ENCODE data around the gene PSEN1. TPM values are rescaled to one million over a fixed set of nuclear protein-coding genes. Genes with fewer than 3 reads are reported as not detected.

Gene PSEN1
- total RNA-seq, 4 donors from 2014 or later, result 21.4 to 49.0 (median 24.5) TPM

DNA sequence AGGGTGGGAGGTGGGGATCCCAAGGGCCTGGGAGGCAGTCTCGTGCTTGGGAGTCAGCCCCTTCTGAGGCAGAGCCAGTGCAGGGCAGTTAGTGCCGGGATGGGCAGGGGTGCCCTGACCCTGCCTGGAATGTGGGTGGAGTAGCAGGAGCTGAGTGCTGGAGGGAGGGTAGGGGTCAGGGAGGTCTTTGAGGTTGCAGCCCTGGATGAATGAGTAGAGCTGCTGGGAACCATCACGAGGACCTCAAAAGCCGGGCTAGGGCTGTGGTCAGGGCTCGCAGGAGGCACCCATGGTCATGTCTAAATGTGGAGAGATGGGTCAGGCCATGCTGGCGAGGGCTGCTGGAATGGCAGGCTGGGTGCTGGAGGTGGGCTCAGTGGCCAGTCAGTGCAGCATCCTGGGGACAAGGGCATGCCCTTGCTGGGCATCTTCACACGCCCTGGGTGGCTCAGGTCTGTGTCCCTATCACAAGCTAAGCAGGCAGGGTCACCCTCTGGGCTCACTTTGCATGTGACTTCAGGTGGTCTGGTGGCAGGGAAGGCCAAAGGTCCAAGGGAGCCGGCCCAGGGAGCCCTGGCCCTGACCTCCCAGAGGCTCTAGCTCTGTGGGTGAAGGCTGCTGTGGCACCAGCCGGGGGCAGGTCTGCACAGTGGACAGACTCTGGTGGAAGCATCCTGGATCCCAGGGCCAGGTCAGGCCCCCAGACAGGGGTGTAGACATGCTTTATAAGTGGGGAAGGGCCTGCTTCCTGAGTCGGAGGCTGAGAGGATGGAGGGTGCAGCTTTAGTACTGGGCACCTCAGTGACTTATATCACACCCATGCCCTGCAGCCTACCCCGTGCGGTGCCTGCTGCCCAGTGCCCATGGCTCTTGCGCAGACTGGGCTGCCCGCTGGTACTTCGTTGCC lies 125.5 kb downstream of the PSEN1 start:
- ATAC-seq (no peak), DNase-seq (no peak)
- no peaks in the 10 kb centered on the region for H3K36me3 ChIP-seq
- intact Hi-C loops (cut with DNase I; ENCODE audit: low total_unique reads) (no loop called here), in situ Hi-C loops (cut with MboI; ENCODE audit: low sequenced_read_pairs in 4 of 4) (no loop called here)
- H3K4me3 ChIP-seq, result no peak overlapping the region
- TF ChIP-seq POLR2A (IDR thresholded peaks at IDR 0.05), result no peak
- TF ChIP-seq, protein P1, sequence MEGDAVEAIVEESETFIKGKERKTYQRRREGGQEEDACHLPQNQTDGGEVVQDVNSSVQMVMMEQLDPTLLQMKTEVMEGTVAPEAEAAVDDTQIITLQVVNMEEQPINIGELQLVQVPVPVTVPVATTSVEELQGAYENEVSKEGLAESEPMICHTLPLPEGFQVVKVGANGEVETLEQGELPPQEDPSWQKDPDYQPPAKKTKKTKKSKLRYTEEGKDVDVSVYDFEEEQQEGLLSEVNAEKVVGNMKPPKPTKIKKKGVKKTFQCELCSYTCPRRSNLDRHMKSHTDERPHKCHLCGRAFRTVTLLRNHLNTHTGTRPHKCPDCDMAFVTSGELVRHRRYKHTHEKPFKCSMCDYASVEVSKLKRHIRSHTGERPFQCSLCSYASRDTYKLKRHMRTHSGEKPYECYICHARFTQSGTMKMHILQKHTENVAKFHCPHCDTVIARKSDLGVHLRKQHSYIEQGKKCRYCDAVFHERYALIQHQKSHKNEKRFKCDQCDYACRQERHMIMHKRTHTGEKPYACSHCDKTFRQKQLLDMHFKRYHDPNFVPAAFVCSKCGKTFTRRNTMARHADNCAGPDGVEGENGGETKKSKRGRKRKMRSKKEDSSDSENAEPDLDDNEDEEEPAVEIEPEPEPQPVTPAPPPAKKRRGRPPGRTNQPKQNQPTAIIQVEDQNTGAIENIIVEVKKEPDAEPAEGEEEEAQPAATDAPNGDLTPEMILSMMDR (IDR thresholded peaks at IDR 0.05 in 4 of 5, conservative IDR thresholded peaks at IDR 0.05 in 1 of 5), result no peak
- no peaks in the 10 kb centered on the region for H3K27me3 ChIP-seq
- H3K4me1 ChIP-seq, result no peaks in the 10 kb centered on the region
- no peak overlapping the region for H3K27ac ChIP-seq
- no peaks in the 10 kb centered on the region for H3K9me3 ChIP-seq

DNA sequence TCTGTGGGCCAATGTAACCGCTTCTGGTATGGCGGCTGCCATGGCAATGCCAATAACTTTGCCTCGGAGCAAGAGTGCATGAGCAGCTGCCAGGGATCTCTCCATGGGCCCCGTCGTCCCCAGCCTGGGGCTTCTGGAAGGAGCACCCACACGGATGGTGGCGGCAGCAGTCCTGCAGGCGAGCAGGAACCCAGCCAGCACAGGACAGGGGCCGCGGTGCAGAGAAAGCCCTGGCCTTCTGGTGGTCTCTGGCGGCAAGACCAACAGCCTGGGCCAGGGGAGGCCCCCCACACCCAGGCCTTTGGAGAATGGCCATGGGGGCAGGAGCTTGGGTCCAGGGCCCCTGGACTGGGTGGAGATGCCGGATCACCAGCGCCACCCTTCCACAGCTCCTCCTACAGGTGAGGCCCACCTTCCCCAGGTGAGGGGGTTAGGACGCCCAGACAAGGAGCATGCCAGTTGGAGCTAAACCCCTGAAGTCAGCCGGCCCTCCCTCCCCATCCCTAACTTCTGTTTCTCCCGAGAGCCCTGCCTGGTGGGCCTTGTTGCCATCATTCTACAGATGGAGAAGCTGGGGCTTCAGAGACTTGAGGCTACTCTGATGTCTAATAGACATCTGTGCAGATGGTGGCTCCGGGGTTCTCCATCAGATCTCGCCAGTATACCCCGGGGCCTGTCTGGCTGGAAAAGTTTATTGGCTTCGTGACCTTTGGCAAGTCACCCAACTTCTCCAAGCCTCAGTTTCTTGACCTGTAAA lies 126.3 kb downstream of the PSEN1 start:
- in situ Hi-C loops (cut with MboI; ENCODE audit: low sequenced_read_pairs in 4 of 4) (no loop called here), intact Hi-C loops (cut with DNase I; ENCODE audit: low total_unique reads) (no loop called here)
- TF ChIP-seq, protein P1 (IDR thresholded peaks at IDR 0.05 in 4 of 5, conservative IDR thresholded peaks at IDR 0.05 in 1 of 5), result no peak
- TF ChIP-seq POLR2A (IDR thresholded peaks at IDR 0.05), result no peak
- Histone ChIP-seq H3K9me3 (no peaks in the 10 kb centered on the region), H3K4me1 (no peaks in the 10 kb centered on the region), H3K36me3 (no peaks in the 10 kb centered on the region), H3K4me3 (no peak overlapping the region), H3K27ac (no peak overlapping the region), H3K27me3 (no peaks in the 10 kb centered on the region)
- ATAC-seq, result no peak
- no peak for DNase-seq

DNA sequence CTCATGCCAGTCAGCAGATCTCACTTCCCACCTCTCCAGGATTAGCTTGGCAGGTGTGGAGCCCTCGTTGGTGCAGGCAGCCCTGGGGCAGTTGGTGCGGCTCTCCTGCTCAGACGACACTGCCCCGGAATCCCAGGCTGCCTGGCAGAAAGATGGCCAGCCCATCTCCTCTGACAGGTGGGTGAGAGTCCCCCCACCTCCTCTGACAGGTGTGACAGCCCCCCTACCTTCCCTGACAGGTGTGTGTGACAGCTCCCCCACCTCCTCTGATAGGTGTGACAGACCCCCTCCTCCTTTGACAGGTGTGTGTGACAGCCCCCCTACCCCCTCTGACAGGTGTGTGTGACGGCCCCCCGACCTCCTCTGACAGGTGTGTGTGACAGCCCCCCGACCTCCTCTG lies 127.3 kb downstream of the PSEN1 start:
- ATAC-seq, result no peak
- no peak for DNase-seq
- intact Hi-C loops (cut with DNase I; ENCODE audit: low total_unique reads) (no loop called here), in situ Hi-C loops (cut with MboI; ENCODE audit: low sequenced_read_pairs in 4 of 4) (no loop called here)
- Histone ChIP-seq H3K4me3 (no peak overlapping the region), H3K27me3 (no peaks in the 10 kb centered on the region), H3K9me3 (no peaks in the 10 kb centered on the region), H3K36me3 (no peaks in the 10 kb centered on the region), H3K27ac (no peak overlapping the region), H3K4me1 (no peaks in the 10 kb centered on the region)
- TF ChIP-seq, protein P1 (IDR thresholded peaks at IDR 0.05 in 4 of 5, conservative IDR thresholded peaks at IDR 0.05 in 1 of 5), result no peak
- TF ChIP-seq POLR2A (IDR thresholded peaks at IDR 0.05), result no peak

DNA sequence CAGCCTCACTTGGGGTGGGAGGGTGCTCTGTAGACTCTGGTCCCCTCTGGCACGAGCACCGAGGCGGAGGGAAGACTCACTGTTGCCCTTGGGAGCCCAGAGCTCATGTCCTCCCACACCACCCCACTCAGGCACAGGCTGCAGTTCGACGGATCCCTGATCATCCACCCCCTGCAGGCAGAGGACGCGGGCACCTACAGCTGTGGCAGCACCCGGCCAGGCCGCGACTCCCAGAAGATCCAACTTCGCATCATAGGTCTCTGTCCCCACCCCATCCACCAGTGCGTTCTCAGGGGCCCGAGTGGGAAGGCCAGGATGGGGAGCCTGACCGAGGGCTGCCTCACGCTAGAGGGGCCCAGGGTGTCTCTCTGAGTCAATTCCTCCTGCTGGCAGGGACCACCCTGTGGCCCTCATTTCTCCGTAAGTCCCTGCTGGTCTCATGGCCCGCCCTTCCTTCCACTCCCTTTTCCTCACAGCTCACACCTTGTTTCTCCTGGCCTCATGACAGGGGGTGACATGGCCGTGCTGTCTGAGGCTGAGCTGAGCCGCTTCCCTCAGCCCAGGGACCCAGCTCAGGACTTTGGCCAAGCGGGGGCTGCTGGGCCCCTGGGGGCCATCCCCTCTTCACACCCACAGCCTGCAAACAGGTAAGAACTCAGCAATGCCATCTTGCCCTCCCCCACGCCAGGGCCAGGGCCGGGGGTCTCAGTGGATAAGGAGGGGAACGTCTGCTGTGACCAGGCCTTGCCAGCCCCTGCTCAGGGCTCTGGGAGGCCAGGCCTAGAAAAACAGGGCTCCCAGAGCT lies 128.0 kb downstream of the PSEN1 start:
- TF ChIP-seq POLR2A (IDR thresholded peaks at IDR 0.05), result no peak
- TF ChIP-seq, protein P1 (IDR thresholded peaks at IDR 0.05 in 4 of 5, conservative IDR thresholded peaks at IDR 0.05 in 1 of 5), result no peak
- H3K9me3 ChIP-seq, result no peaks in the 10 kb centered on the region
- H3K4me3 ChIP-seq, result no peak overlapping the region
- intact Hi-C loops (cut with DNase I; ENCODE audit: low total_unique reads) (no loop called here), in situ Hi-C loops (cut with MboI; ENCODE audit: low sequenced_read_pairs in 4 of 4) (no loop called here)
- H3K27me3 ChIP-seq, result no peaks in the 10 kb centered on the region
- ATAC-seq (no peak), DNase-seq (no peak)
- no peak overlapping the region for H3K27ac ChIP-seq
- H3K4me1 ChIP-seq, result no peaks in the 10 kb centered on the region
- no peaks in the 10 kb centered on the region for H3K36me3 ChIP-seq
